ENCODE data around the gene SV2C. TPM values are rescaled to one million over a fixed set of nuclear protein-coding genes. Genes with fewer than 3 reads are reported as not detected.

SV2C gene
- polyA plus RNA-seq, 3 donors: 0.06 to 0.10 (median 0.07) TPM

DNA sequence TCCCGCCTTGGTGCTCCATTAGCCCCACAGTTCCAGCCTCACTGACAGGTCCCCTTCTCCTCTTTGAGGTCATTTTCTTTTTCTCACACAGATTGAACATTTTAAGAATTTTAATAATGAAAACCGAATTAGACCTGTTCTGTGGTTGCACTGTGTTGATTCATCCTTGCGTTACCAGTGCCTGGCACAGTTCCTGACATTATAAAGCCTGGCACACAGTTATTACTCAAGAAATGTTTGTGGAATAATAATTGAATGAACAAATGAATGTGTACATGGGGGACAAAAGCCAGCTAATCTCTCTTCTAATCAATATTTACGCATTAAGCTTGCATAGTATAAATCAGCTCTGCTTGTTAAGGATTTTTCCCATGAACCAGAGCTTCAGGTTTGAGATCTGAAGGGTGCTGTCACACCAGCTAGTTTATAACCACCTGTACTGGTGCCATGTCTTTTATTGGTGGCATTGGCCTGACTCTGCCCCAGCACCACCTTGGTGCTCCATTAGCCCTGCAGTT lies 80.0 kb downstream of the SV2C start:
- no peak for DNase-seq (ENCODE audit: low read depth in 3 of 3, low spot score in 2 of 3)

DNA sequence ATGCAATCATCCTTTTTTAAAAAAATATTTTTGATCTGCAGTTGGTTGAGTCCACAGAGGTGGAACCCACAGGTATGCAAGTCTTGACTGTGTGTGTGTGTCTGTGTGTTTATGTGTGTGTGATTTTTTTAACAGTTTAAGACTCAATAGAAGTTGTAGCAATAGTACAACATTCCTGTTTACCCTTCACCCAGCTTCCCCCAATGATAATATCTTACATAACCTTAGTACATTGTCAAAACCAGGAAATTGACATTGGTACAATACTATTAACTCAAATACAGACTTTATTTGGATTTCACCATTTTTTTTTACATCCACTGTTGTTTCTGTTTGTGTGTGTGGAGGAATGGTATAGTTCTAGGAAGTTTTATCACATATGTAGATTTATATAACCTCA lies 81.8 kb downstream of the SV2C start:
- DNase-seq (ENCODE audit: low read depth in 3 of 3, low spot score in 2 of 3): no peak

DNA sequence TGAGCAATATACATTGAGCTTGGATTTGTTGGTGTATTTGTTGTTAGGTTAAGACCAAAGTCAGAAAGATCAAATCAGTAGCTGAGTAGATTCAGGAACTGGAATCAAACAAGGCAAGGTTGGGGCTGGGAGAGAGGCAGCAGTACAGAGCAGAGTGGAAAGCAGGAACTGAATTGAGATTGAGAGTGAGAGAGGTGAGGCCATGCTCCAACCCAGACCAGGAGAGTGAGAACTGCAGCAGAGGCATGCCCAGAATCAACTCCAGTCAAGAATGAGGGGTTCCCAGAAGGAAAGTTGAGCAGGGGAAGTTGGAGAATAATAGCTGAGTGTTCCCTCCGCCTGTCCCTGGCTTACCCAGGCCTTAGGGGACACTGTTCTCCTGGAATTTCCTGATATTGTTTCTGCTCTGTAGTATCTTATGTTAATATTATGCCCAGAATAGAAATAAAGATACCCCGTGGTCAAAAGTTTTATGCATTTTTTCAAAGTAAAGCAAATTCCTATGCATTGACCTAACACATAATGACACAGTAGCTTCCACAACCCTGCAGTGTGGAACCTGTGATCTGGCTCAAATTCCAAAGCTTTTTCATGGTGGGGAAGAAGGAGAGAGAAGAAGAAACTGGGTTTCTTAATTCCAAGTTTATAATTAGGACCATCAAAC lies 82.7 kb downstream of the SV2C start:
- DNase-seq (ENCODE audit: low read depth in 3 of 3, low spot score in 2 of 3): no peak

DNA sequence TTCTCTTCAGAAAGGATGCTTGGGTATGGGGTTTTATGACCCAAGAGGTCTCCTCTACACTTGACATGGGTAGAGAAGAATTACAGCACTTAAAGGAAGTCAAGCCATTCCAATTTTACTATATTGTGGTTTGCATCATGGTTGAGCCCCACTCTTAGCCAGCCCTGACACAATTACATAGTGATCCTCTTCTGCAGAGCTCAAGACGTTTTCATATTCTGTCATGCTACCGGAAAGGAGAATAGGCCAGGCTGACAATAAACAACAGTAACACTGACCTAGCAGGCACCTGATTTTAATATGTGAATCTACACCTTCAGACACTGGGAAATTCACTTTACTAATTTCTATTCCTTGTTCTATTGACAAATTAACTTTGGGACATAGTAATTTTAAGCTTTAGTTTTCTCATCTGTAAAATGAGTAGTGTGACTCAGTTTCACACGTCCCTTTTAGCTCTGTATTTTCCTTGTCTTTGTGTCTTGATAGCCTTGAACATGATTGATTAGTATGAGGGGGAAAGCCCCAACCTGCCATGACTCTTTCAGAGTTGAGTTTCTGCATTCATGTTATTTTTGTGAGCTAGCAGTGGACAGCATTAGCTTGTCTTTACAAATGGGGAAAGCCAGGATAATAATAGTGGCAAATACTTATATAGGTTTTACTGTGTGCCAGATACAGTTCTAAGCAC lies 83.8 kb downstream of the SV2C start:
- no peak for DNase-seq (ENCODE audit: low read depth in 3 of 3, low spot score in 2 of 3)

DNA sequence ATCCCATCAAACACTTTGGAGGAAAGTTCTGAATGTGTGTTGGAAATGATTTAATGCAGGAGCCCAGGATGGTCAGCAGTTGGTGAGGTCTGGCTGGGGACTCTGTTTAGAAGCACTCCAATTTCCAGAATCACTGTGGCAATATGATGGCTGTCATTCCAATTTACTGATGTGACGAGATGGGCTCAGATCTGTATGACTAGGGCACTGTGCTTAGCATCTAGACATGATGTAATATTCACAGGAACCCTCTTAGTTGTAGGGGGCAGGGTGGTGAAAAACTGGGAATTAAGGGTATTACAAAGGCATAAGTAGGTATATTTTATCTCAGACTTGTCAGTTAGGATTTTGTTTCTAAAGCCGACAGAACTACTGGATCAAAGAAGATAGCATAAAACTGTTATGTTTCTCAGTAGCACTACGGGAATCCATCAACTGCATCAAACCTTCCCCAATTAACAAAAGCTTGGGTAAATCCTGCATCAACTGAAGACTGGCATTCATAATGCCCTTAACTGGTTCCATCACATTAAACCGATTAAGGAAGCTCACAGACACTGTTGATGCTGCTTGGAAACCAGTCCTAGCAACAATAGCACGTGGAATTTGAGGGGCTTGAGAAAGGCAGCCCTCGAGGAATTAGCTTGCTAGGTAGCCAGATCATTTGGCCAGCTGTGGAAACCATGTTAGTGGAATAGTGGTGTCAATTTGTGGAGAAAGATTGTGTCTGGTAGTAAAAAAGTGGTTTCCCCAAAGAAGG lies 86.1 kb downstream of the SV2C start:
- no peak for DNase-seq (ENCODE audit: low read depth in 3 of 3, low spot score in 2 of 3)

DNA sequence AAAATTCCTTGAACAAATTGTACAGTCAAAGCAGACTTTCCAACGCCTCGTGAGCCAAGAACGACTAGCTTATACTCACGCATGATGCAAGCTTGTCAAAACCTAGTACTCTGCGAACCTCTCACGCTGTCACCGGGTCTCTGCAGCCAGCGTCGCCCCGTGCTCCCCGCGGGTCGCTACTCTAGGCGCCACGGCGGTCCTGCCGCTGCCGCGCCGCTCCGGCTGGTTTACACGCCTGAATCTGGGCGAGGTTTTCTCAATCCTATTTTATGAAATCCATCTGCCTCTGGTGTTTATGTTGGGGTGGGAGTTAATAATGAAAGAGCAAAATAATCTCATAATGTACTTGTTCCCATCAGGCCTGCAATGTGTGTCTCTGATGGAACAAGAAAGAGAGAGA lies 90.9 kb downstream of the SV2C start:
- no peak for DNase-seq (ENCODE audit: low read depth in 3 of 3, low spot score in 2 of 3)

DNA sequence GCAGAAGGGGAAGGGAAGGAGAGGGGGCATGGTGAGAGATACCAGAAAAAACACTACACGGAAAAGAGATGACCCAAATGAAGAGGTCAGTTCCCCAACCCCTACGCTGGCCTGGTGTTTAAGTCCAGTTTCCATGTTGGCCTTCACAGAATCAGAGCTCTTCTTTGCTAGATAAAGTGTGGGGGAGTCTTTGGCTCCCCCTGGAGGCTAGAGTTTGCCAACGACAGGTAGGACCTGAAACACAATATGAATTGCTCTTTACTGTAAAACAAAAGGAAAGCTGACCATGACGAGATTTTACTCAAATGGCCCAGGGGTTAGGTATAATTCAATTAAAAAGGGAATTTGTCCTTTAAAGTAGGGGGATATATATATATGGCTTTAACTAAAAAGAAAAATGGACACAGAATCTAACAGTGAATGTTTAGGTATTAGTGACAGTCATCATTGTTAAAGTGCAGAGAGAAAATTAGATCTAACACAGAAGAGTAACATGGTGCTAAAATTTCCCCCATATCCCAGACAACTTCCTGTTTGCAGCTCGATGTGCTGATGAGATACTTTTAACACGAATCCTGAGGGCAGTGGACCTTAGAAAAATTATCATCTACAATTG lies 92.0 kb downstream of the SV2C start:
- peak; percentile 25 to 49 (median 27) for DNase-seq (ENCODE audit: low read depth in 3 of 3, low spot score in 2 of 3)

DNA sequence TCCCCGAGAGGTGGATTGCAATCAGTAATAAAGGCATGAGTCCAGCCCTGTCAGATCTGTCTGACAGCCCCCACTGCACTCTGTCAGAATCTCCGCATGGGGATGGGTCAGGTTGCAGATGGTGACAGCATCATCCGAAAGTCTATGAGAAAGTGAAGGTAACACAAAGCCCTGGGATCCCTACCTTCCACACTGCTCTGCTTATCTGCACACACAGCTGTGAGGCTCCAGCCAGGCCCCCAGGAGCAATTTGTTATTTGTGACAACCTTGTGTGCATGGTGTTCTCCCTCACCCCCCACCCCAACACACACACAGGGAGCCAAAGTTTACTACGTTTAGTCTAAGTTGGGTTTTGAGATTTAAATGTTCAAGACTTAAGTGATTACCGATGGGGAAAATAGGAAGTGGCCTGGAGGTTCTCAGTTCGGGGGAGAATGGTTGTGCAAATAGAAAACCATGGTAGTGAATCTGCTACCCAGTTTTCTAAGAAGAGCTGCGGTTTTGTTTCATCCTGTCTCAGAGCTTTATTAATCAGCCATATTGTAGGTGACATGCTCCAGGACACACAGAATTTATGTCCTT lies 92.7 kb downstream of the SV2C start:
- DNase-seq (ENCODE audit: low read depth in 3 of 3, low spot score in 2 of 3): no peak

DNA sequence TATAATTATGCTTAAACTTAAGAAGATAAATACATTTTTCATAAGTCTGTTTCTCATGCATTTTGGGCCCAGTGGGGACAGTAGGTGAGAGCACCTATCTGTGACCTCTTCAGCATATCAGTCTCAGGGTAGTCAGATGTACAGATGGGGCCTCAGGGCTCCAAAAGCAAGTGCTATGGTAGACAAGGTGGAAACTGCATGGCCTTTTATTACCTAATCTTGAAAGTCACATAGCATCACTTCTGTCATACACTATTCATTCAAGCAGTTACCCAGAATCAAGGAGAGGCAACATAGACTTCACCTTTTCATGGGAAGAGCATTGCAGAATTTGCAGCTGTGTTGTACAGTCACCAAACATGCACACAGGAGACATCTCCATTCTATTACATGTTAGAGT lies 94.8 kb downstream of the SV2C start:
- DNase-seq (ENCODE audit: low read depth in 3 of 3, low spot score in 2 of 3): no peak

DNA sequence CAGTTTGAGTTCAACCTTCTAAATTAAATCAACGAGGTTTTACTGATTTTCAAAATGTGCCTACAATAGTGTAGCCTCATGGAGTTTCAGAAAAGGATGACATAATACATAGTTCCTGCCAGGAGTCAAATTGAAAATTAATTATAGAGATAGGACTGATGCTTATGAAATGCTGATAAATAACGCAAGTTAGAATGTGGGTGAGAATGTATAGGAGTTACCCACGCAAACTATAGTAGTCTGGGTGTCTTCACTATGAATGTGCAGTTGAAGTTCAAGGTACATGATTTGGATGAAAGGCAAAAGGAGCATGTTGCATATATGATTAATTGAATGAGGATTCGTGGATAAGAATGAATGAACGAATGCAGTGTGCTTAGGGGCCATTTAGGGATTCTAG lies 95.7 kb downstream of the SV2C start:
- DNase-seq (ENCODE audit: low read depth in 3 of 3, low spot score in 2 of 3): no peak

DNA sequence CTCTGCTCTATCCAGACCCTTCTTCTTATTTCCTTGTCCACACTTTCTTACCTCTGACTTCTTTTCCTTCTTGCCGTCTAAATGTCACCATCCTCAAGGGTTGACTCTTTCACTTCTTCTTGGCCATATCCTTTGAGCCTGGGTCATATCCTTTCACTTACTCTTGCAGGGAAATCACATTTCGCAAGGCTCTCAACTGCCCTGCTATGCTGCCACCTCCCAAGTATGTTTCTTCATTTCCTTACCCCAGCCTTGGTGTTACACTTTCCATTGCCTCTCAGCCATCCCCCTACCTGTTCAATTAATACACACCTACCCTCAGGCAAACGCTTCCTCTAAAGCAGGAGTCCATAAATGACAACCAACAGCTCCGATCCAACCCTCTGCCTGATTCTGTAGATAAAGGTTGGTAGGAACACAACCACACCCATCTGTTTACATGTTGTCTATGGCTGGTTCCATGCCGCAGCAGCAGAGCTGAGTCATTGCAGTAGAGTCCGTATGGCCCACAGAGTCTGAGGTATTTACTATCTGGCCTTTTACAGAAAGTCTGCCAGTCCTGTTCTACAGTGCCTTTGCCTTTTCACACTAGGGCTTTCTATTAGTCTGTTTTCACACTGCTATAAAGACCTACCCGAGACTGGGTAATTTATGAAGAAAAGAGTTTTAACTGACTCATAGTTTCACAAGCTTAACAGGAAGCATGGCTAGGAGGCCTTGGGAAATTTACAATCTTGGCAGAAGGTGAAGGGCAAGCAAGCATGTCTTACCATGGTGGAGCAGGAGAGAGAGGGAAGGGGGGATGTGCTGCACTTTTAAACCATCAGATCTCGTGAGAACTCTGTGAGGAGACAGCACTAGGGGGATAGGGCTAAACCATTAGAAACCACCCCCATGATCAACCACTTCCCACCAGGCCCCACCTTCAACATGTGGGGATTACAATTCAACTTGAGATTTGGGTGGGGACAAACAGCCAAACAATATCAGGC lies 97.9 kb downstream of the SV2C start:
- DNase-seq (ENCODE audit: low read depth in 3 of 3, low spot score in 2 of 3): no peak

DNA sequence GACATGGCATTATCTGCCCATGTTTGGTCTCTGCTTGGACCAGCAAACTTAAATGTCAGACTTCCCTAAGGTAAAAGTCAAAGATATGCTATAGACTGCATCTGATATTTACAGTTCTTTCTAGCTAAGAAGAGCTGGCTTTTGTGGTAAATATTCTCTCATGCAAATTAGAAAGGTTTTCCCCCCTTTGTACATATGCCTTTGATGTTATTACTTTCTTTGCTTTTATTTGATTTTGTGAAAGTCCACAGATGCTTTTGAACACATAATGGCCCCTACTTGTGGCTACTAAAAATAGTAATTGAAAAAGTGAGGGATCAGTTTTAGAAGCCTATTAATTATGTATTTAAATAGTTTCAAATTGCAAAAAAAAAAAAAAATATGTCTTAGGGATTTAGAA lies 104.2 kb downstream of the SV2C start:
- DNase-seq (ENCODE audit: low read depth in 3 of 3, low spot score in 2 of 3): no peak

DNA sequence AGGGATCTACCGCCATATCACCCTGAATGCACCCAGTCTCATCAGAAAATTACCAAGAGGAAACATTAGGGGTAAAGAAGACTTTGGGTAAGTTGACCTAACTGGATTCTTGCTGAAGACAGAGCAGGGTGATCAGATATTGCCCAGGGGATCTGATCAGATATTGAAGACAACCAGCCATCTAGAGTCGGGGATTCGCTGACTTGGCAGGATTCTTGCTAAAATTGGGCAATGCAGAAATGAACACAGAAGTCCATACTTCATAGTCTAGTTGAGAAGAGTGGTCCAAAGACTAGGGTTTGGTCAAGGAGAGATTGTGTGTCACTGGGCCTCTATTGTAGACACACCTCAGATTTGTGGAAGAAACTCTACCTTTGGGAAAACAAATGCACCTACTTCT lies 107.2 kb downstream of the SV2C start:
- DNase-seq (ENCODE audit: low read depth in 3 of 3, low spot score in 2 of 3): no peak

DNA sequence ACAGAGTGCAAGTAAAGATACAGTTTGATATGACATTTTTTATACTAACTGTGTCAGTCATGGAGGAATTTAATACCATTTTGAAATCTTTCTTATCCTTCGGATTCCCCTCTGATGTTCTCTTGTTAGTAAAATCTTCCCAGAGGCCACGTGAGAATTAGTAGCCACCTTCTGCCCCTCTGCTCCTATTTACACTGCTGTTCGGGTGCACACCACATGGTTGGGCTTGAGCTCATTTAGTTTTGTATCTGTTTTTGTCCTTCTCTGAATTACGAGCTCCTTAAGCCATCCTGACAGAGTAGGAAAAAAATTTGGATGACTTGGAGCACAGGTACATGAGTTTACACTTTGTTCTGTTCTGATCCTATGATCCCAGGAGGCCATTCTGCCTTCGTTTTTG lies 109.7 kb downstream of the SV2C start:
- no peak for DNase-seq (ENCODE audit: low read depth in 3 of 3, low spot score in 2 of 3)

DNA sequence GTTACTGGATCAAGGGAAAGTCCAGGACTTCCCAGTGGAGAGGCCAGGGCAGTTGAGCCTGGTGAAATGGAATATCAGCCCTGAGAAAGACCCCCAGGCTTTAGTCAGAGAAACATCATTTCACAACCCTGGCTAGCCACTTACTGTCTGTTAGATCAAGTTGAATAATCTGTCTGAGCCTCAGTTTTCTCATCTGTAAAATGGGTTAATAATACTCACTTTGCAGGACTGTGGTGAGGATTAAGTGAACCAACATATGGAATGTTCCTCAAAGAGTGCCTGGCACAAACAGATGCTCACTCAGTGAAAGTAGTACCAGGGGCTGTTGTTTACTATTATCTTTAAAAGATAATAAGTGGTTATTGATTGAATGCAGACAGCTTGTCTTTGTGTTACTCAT lies 110.5 kb downstream of the SV2C start:
- DNase-seq (ENCODE audit: low read depth in 3 of 3, low spot score in 2 of 3): no peak

DNA sequence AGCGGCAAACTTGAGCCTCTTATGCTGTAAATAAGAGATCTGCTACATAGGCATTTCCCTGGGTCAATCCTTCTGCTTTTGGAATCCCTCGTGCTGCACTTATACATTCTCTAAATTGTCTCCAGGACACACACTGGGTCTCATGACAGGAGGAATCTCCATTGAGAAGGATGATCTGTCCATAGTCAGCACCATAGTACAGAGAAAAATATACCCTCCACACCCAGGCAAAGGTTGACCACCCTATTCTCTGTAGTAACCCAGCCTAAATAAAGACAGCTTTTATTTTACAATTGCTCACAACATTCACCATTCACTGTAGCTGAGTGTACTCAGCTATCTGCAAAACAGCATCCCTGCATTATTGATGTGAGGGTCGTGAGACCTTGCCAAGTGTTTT lies 111.2 kb downstream of the SV2C start:
- no peak for DNase-seq (ENCODE audit: low read depth in 3 of 3, low spot score in 2 of 3)

DNA sequence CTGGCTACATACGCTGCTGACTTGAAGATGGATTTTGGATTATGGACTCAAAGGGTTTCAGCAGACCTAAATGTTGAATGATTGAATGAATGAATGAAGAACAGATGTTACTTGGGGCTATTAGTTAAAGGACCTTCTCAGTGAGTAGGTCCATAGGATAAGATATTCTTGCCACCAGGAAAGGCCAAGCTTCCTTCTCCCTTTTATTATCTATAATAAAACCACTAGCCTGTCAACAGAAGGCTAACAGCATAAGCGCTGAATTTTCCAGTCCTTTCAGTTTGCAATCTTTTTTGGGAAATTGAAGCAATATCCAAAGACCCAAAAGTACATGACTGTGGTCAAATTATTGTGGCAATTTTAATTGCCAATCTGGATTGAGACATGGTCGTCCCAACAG lies 113.3 kb downstream of the SV2C start:
- DNase-seq (ENCODE audit: low read depth in 3 of 3, low spot score in 2 of 3): no peak

DNA sequence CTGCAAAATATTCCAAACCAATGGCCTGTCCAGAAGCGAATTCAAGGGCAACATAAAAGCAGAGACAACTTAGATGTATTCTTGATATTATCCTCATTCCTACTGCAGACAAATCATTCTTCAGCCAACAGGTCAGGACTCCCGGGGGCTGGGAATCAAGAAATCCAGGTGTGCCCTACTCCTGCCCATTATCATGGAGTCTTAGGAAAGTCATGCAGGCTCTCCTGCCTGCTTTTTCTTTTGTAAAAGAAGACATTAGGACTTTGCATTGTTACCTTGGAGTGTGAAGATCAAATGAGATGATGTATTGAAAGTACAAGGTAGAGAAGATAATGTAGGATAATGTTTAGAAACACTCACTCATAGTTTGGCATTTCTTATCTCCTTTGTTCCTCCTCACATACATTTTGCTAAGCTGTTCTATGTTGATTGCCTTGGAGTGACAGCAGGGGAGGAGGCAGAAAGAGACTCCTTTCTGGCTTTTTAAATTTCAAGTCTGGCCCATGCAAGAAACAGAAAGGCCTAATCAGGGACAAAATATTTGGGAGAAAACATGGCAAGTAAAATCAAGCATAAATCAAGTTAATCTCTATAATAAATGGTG lies 113.8 kb downstream of the SV2C start:
- no peak for DNase-seq (ENCODE audit: low read depth in 3 of 3, low spot score in 2 of 3)

DNA sequence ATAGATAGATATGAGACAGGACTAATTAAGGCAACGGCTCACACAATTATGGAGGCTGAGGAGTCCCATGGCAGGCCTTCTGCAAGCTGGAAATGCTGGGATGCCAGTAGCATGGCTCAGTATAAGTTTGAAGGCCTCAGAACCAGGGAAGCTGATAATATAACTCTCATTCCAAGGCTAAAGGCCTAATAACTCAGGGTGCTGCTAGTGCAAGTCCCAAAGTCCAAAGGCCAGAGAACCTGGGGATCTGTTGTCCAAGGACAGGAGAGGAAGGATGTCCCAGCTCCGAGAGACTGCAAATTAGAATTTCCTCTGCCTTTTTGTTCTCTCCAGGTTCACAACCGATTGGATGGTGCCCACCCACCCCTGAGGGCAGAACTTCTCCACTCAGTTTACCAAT lies 114.5 kb downstream of the SV2C start:
- no peak for DNase-seq (ENCODE audit: low read depth in 3 of 3, low spot score in 2 of 3)

Measured in right renal cortex interstitium (tissue), 3 donors.